Endothelial cell of umbilical vein (primary cell): ENCODE results near the gene TPD52L3. TPM values are rescaled to one million over a fixed set of nuclear protein-coding genes. Genes with fewer than 3 reads are reported as not detected.

Source experiments
- BruUV-seq: library from RNA; stranded (reverse); fragments of 400-500 nt; replicated peaks from 2 replicates; lab custom pipeline; 2021; lab: Mats Ljungman, UMichigan
- CTCF ChIA-PET: fragments of 300-600, 350-600 bp; sonication (Branson Sonifier 250); formaldehyde crosslinking; loops from one replicate; lab custom pipeline; 2021; ENCODE audit warnings: antibody characterized with exemption, inconsistent platforms; lab: Charles Lee
- POLR2A ChIA-PET: fragments of 300-600, 350-600 bp; sonication (Branson Sonifier 250); formaldehyde crosslinking; loops from one replicate; lab custom pipeline; 2021; ENCODE audit warnings: antibody characterized with exemption, inconsistent platforms; lab: Charles Lee
- DNase-seq: peaks from one replicate; pipeline ENCODE4 v3.0.0-alpha.2; 2011; ENCODE audit warnings: low read depth, low spot score
- FAIRE-seq: peaks from 2 replicates; lab custom pipeline; 2011; peaks lifted over from hg19 to GRCh38; lab: Jason Lieb, UNC
- H2AFZ ChIP-seq: 2 replicates; pipeline ENCODE4 v1.6.0; 2012; ENCODE audit warnings: low read depth, low read length, control low read depth, inconsistent platforms
- H3K27ac ChIP-seq: 2 replicates; pipeline ENCODE4 v1.5.1; 2011; ENCODE audit warnings: low read depth, mild to moderate bottlenecking, control low read depth, low read length, moderate library complexity; ENCODE audit not compliant: insufficient read depth
- H3K27me3 ChIP-seq, 2 experiments: 2 replicates each; pipeline versions ENCODE4 v1.6.0 to v1.6.1; 2011; ENCODE audit warnings: low read length in 2 of 2, mixed read lengths in 1 of 2; ENCODE audit not compliant: control insufficient read depth in 2 of 2, insufficient read depth in 2 of 2
- H3K36me3 ChIP-seq, 2 experiments: 2 replicates in 1 of 2; 3 replicates in 1 of 2; pipeline ENCODE4 v1.5.1; 2011; ENCODE audit warnings: low read length in 2 of 2, mild to moderate bottlenecking in 1 of 2, moderate library complexity in 1 of 2; ENCODE audit not compliant: control insufficient read depth in 2 of 2, insufficient read depth in 2 of 2; ENCODE audit errors: extremely low read depth in 1 of 2
- H3K4me1 ChIP-seq: 3 replicates; pipeline ENCODE4 v1.5.1; 2011; ENCODE audit warnings: mild to moderate bottlenecking, low read length; ENCODE audit not compliant: control insufficient read depth, insufficient read depth; ENCODE audit errors: extremely low read depth
- H3K4me2 ChIP-seq: 2 replicates; pipeline ENCODE4 v1.6.1; 2011; ENCODE audit warnings: low read length, control low read depth, mixed read lengths; ENCODE audit not compliant: insufficient read depth
- H3K4me3 ChIP-seq, 3 experiments: fragments of 200-600 bp in 1 of 3; sonication (generic), shearing (Covaris generic) in 1 of 3; replicated peaks in 1 of 3; 2 replicates each; pipeline ENCODE4 v1.5.1; 2011 to 2016; ENCODE audit warnings: control low read depth in 3 of 3, low read length in 3 of 3, mild to moderate bottlenecking in 2 of 3, inconsistent platforms in 1 of 3, low read depth in 1 of 3, moderate library complexity in 1 of 3; ENCODE audit not compliant: insufficient read depth in 1 of 3
- H3K79me2 ChIP-seq: 2 replicates; pipeline ENCODE4 v1.6.0; 2012; ENCODE audit warnings: low read length, inconsistent platforms; ENCODE audit not compliant: control insufficient read depth, insufficient read depth
- H3K9ac ChIP-seq: replicated peaks from 2 replicates; pipeline ENCODE3; 2011; ENCODE audit warnings: low read length, control low read depth; ENCODE audit not compliant: insufficient read depth; ENCODE audit errors: extremely low read depth
- H3K9me1 ChIP-seq: replicated peaks from 3 replicates; pipeline ENCODE4 v1.6.0; 2011; ENCODE audit warnings: mild to moderate bottlenecking, low read length; ENCODE audit not compliant: control insufficient read depth, insufficient read depth; ENCODE audit errors: extremely low read depth
- H3K9me3 ChIP-seq: replicated peaks from 2 replicates; pipeline ENCODE4 v1.5.1; 2012; ENCODE audit warnings: low read length, inconsistent platforms; ENCODE audit not compliant: control insufficient read depth, insufficient read depth
- H4K20me1 ChIP-seq: replicated peaks from 2 replicates; pipeline ENCODE3; 2011; ENCODE audit warnings: mild to moderate bottlenecking, low read length; ENCODE audit not compliant: control insufficient read depth, insufficient read depth; ENCODE audit errors: extremely low read depth
- EZH2 ChIP-seq: IDR thresholded peaks from 2 replicates; pipeline ENCODE4 v1.6.1; 2012; ENCODE audit warnings: borderline replicate concordance, low read depth, mild to moderate bottlenecking, moderate library complexity, low read length, inconsistent platforms; ENCODE audit not compliant: severe bottlenecking
- POLR2AphosphoS5 ChIP-seq: IDR thresholded peaks from 2 replicates; pipeline ENCODE4 v1.6.1; 2012; ENCODE audit warnings: low read depth, mild to moderate bottlenecking, control low read depth, low read length, moderate library complexity; ENCODE audit not compliant: insufficient read depth
- dilution Hi-C: fragments of 300-500 bp; cut with MboI; formaldehyde crosslinking; loops from one replicate; pipeline ENCODE4 v1.15.0; 2019; ENCODE audit warnings: low sequenced_read_pairs; ENCODE audit not compliant: extremely low pct_ligation_motif_present
- intact Hi-C: fragments of 100-400 bp; cut with micrococcal nuclease; formaldehyde crosslinking; loops from one replicate; pipeline ENCODE4 v1.10.0; 2022
- polyA plus RNA-seq, 4 experiments: library from polyadenylated mRNA; depleted of rRNA in 3 of 4; stranded (reverse) in 3 of 4; unstranded in 1 of 4; fragments of >200 nt; gene quantifications; 2 replicates each; pipeline versions ENCODE4 v1.2.1 to v1.2.3, GENCODE V29; 2011 to 2012; ENCODE audit warnings: missing spikeins in 1 of 4
- total RNA-seq: library from RNA; stranded (reverse); gene quantifications from 2 replicates; pipeline ENCODE4 v1.2.3, GENCODE V29; 2021
- TF ChIP-seq, protein P1 (sequence below), 2 donors: IDR thresholded peaks; 1 replicate in 1 of 2; 2 replicates in 1 of 2; pipeline ENCODE4 v1.5.1; 2011; ENCODE audit warnings: low read length in 2 of 2, mild to moderate bottlenecking in 2 of 2, moderate library complexity in 2 of 2, control low read depth in 1 of 2, inconsistent platforms in 1 of 2, low read depth in 1 of 2; ENCODE audit not compliant: insufficient read depth in 1 of 2; ENCODE audit errors: extremely low read depth in 1 of 2

TPD52L3 gene
- total and polyA plus RNA-seq, 2 donors (not counting 3 experiments of a cell fraction or from before 2014, with no cell fraction given), result not detected

DNA sequence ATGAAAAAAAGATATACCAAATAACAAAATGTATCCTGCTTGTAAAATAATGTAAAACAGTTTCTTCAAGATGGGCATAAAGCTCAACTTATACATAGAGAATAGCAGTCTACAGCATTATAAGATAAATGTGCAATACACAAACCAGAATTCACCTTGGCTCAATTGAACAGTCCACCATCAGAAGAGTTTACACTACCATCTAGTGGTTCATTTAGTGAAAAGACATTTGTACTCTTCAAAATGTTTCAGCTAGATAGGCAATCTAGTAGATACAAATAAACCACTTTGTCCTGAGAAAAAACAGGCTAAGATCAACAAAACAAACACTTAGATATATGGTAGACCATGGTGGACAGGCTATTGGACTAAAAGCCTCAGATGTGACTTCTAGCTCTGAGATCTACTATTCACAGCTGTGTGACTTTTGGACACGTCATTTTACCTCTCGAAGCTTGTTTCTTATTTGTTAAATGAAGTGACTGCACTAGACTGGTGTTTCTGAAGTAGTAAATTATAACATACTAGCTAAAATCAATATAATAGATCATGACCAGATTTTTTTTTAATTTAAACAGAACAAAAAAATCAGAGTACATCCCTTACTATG lies 22.1 kb upstream of the TPD52L3 start:
- intact Hi-C loops, result loop anchor here (1.0 to 2.0 kb wide), 4 partner anchors 109 to 507 kb away; no protein-coding TSS in a partner anchor
- FAIRE-seq, result peak; percentile 86
- Histone ChIP-seq H2AFZ (no peak overlapping the region), H3K36me3 (no peaks in the 10 kb centered on the region), H3K9me1 (no peaks in the 10 kb centered on the region), H4K20me1 (no peaks in the 10 kb centered on the region), H3K27ac (no peak overlapping the region), H3K4me2 (no peak overlapping the region), H3K9ac (no peak overlapping the region), H3K27me3 (peaks cover 4 to 5% of the 10 kb centered on the region in 2 experiments), H3K4me3 (no peak overlapping the region), H3K9me3 (no peaks in the 10 kb centered on the region), H3K4me1 (no peaks in the 10 kb centered on the region), H3K79me2 (no peaks in the 10 kb centered on the region)
- dilution Hi-C loops, result no loop called here
- peak; percentile 72 for DNase-seq
- ChIA-PET CTCF (interaction anchor here (0.6 to 10.3 kb wide), 80 partner anchors 8 to 507 kb away, joined by 3 to 417 read pairs (median 4); partner anchors contain the start of genes IL33, RANBP6 and TPD52L3), POLR2A (interaction anchor here (1.0 to 1.8 kb wide), 2 partner anchors 108 to 252 kb away, joined by 4 to 5 read pairs; no protein-coding TSS in a partner anchor)
- TF ChIP-seq POLR2AphosphoS5 (no peak), EZH2 (no peak)
- TF ChIP-seq, protein P1, sequence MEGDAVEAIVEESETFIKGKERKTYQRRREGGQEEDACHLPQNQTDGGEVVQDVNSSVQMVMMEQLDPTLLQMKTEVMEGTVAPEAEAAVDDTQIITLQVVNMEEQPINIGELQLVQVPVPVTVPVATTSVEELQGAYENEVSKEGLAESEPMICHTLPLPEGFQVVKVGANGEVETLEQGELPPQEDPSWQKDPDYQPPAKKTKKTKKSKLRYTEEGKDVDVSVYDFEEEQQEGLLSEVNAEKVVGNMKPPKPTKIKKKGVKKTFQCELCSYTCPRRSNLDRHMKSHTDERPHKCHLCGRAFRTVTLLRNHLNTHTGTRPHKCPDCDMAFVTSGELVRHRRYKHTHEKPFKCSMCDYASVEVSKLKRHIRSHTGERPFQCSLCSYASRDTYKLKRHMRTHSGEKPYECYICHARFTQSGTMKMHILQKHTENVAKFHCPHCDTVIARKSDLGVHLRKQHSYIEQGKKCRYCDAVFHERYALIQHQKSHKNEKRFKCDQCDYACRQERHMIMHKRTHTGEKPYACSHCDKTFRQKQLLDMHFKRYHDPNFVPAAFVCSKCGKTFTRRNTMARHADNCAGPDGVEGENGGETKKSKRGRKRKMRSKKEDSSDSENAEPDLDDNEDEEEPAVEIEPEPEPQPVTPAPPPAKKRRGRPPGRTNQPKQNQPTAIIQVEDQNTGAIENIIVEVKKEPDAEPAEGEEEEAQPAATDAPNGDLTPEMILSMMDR (IDR thresholded peaks at IDR 0.05; ENCODE audit: extremely low read depth in 1 of 2, insufficient read depth in 1 of 2, low read depth in 1 of 2, low read length in 2 of 2), result peak; percentile 22 to 34
- BruUV-seq, result no TSS peak
